ENCODE results near the gene DUOX1.

The DUOX1 gene

DNA sequence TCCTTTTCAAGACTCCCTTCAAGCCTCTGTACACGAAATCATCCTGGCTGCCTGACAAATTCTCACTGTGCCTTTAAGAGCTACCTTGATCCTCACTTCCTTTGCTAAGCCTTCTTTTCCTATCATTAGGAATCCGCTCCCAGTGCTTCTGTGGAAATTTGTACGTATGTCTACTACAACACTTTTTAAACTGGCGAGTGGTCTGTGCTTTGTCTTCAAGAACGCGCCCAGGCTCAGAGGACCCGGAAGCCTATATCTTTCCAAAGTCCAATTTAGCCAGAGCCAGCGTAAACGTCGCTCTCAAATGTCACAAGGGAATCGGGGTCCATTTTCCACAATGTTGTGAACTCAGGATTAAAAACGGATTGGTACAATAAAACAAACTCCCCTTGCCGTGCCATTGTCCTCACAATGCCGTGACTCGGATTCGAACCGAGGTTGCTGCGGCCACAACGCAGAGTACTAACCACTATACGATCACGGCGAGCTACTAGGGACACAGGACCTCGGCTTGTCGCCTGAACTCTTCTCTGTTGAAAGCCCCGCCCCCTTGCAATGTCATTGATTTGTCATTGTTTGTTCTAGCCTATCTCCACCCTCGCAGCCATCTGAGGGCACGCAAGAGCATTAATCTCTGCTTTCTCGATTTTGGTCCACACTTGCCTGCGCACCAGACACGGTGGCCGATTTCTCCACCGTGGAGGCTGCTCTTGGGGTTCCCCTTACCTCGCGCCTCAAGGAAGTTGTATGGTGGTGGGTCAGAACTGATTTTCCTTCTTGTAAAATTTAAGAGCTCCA, 70.4 kb downstream of the DUOX1 start:
- TF ChIP-seq YY1 (IDR thresholded peaks at IDR 0.05; ENCODE audit: insufficient read depth, insufficient read length) (no peak), SUZ12 (IDR thresholded peaks at IDR 0.05; ENCODE audit: extremely low read depth, insufficient read depth, insufficient read length) (no peak), ZNF274 (IDR thresholded peaks at IDR 0.05; ENCODE audit: low read depth, low read length) (no peak)

DNA sequence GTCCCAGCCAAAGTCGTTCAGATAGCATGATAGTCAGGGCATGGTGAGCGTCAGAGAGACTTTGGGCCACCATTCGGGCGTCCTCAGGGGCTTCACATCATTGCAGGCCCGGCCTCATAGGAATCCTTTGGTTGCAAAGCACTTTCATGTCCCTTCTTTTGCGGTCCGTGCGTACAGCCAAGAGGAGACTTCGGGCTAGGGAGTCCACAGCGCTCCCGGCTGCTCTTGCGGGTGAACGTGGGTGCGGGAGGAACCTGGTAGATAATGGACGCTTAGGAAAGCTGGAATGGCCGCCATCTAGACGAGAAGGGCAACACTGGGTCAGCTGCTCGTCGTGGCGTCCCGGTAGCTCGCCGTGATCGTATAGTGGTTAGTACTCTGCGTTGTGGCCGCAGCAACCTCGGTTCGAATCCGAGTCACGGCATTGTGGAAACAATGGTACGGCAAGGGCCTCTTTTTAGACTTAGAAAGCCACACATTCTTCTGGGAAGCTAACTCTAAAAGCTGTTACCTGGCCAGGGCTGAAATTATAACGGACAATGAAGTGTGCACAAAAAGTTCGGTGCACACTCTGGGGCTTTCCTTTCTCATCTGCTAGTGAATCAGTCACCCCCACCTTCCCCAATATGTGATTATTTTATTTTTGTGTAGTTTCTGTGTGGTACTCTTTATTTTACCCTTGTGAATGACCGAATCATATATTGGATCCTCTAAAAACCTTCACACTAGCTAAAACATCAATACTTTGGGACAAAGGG, 71.2 kb downstream of the DUOX1 start:
- no peak for TF ChIP-seq ZNF274 (IDR thresholded peaks at IDR 0.05; ENCODE audit: low read depth, low read length)
- TF ChIP-seq YY1 (IDR thresholded peaks at IDR 0.05; ENCODE audit: insufficient read depth, insufficient read length): peak; percentile 38
- TF ChIP-seq SUZ12 (IDR thresholded peaks at IDR 0.05; ENCODE audit: extremely low read depth, insufficient read depth, insufficient read length): no peak
- peak; percentile 68 for DNase-seq (ENCODE audit: low read depth, low spot score)

More for the DNA sequence above, 70.4 kb downstream of the DUOX1 start:
- peak; percentile 70 for DNase-seq (ENCODE audit: low read depth, low spot score)
- peak overlapping the region; percentile 62 for H3K4me3 ChIP-seq (ENCODE audit: insufficient read length, low read depth)
- H3K4me1 ChIP-seq (ENCODE audit: insufficient read depth, insufficient read length): peaks cover 2% of the 10 kb centered on the region
- H3K27me3 ChIP-seq (ENCODE audit: insufficient read depth, insufficient read length): no peaks in the 10 kb centered on the region
- H3K9me3 ChIP-seq (ENCODE audit: insufficient read depth, low read length): no peaks in the 10 kb centered on the region
- no peaks in the 10 kb centered on the region for H3K36me3 ChIP-seq (ENCODE audit: insufficient read depth, insufficient read length, low read length)
- peak overlapping the region; percentile 82 for H3K9ac ChIP-seq (ENCODE audit: insufficient read length, low read depth)

DNA sequence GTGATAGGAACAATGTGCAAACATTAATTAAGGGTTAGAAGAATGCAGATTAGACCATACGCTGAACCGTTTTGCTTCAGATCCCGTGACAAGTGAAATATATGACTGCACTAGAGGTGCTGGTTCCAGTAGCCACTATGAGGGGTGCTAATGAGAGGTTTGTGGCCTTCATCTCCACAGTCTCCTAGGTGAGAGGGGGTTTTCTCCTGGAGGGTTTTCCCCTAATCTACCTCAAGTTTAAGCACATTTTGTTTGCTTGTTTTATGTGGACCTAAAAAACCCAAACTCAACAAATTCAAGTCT, 71.7 kb downstream of the DUOX1 start:
- DNase-seq (ENCODE audit: low read depth, low spot score): no peak
- H3K4me1 ChIP-seq (ENCODE audit: insufficient read depth, insufficient read length): peaks cover 2% of the 10 kb centered on the region
- no peaks in the 10 kb centered on the region for H3K36me3 ChIP-seq (ENCODE audit: insufficient read depth, insufficient read length, low read length)
- no peaks in the 10 kb centered on the region for H3K27me3 ChIP-seq (ENCODE audit: insufficient read depth, insufficient read length)
- no peaks in the 10 kb centered on the region for H3K9me3 ChIP-seq (ENCODE audit: insufficient read depth, low read length)
- TF ChIP-seq SUZ12 (IDR thresholded peaks at IDR 0.05; ENCODE audit: extremely low read depth, insufficient read depth, insufficient read length): no peak
- no peak for TF ChIP-seq YY1 (IDR thresholded peaks at IDR 0.05; ENCODE audit: insufficient read depth, insufficient read length)
- TF ChIP-seq ZNF274 (IDR thresholded peaks at IDR 0.05; ENCODE audit: low read depth, low read length): no peak
- no peak overlapping the region for H3K9ac ChIP-seq (ENCODE audit: insufficient read length, low read depth)
- H3K4me3 ChIP-seq (ENCODE audit: insufficient read length, low read depth): no peak overlapping the region

More for the DNA sequence above, 71.2 kb downstream of the DUOX1 start:
- peaks cover 2% of the 10 kb centered on the region for H3K4me1 ChIP-seq (ENCODE audit: insufficient read depth, insufficient read length)
- H3K9me3 ChIP-seq (ENCODE audit: insufficient read depth, low read length): no peaks in the 10 kb centered on the region
- H3K27me3 ChIP-seq (ENCODE audit: insufficient read depth, insufficient read length): no peaks in the 10 kb centered on the region
- peak overlapping the region; percentile 62 for H3K4me3 ChIP-seq (ENCODE audit: insufficient read length, low read depth)
- peak overlapping the region; percentile 82 for H3K9ac ChIP-seq (ENCODE audit: insufficient read length, low read depth)
- no peaks in the 10 kb centered on the region for H3K36me3 ChIP-seq (ENCODE audit: insufficient read depth, insufficient read length, low read length)

DNA sequence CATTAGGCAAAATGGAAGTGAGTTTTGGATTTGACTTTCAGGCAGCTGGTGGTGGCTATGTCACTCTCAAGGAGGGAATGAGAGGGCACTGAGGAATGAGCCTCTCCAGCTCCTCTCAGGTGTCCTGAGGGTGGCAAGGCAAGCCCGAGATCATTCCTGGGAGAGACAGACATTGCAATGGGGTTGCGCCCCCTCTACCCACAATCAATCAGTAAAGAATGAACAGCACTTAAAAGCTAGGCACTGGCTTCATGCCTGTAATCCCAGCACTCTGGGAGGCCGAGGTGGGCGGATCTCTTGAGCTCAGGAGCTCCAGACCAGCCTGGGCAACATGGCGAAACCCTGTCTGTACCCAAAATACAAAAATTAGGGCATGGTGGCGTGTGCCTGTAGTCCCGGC, 72.1 kb downstream of the DUOX1 start:
- H3K36me3 ChIP-seq (ENCODE audit: insufficient read depth, insufficient read length, low read length): no peaks in the 10 kb centered on the region
- no peak overlapping the region for H3K4me3 ChIP-seq (ENCODE audit: insufficient read length, low read depth)
- no peak overlapping the region for H3K9ac ChIP-seq (ENCODE audit: insufficient read length, low read depth)
- H3K9me3 ChIP-seq (ENCODE audit: insufficient read depth, low read length): no peaks in the 10 kb centered on the region
- no peaks in the 10 kb centered on the region for H3K27me3 ChIP-seq (ENCODE audit: insufficient read depth, insufficient read length)
- peaks cover 2% of the 10 kb centered on the region for H3K4me1 ChIP-seq (ENCODE audit: insufficient read depth, insufficient read length)
- DNase-seq (ENCODE audit: low read depth, low spot score): no peak
- TF ChIP-seq YY1 (IDR thresholded peaks at IDR 0.05; ENCODE audit: insufficient read depth, insufficient read length) (no peak), SUZ12 (IDR thresholded peaks at IDR 0.05; ENCODE audit: extremely low read depth, insufficient read depth, insufficient read length) (no peak), ZNF274 (IDR thresholded peaks at IDR 0.05; ENCODE audit: low read depth, low read length) (no peak)

DNA sequence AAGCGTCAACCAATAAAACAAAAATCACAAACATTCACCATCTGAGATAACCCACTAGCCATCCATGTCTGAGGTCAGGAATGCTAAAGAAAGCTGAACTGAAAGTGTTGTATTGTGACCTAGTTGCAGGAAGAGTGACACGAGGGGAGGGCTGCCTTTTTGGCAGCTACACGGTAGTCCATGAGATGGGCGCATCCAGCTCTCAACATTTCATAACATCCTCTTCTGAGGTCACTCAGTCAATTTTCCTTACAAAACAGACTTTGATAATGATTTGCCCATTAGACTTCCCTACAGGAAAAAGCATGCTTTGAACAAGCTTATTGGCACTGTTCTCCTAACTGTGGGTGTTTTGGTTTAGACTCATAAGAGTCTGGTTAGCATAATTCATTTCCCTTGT, 73.4 kb downstream of the DUOX1 start:
- no peaks in the 10 kb centered on the region for H3K4me1 ChIP-seq (ENCODE audit: insufficient read depth, insufficient read length)
- no peaks in the 10 kb centered on the region for H3K9me3 ChIP-seq (ENCODE audit: insufficient read depth, low read length)
- DNase-seq (ENCODE audit: low read depth, low spot score): no peak
- TF ChIP-seq YY1 (IDR thresholded peaks at IDR 0.05; ENCODE audit: insufficient read depth, insufficient read length) (no peak), SUZ12 (IDR thresholded peaks at IDR 0.05; ENCODE audit: extremely low read depth, insufficient read depth, insufficient read length) (no peak), ZNF274 (IDR thresholded peaks at IDR 0.05; ENCODE audit: low read depth, low read length) (no peak)
- H3K4me3 ChIP-seq (ENCODE audit: insufficient read length, low read depth): no peak overlapping the region
- H3K36me3 ChIP-seq (ENCODE audit: insufficient read depth, insufficient read length, low read length): no peaks in the 10 kb centered on the region
- no peak overlapping the region for H3K9ac ChIP-seq (ENCODE audit: insufficient read length, low read depth)
- no peaks in the 10 kb centered on the region for H3K27me3 ChIP-seq (ENCODE audit: insufficient read depth, insufficient read length)

DNA sequence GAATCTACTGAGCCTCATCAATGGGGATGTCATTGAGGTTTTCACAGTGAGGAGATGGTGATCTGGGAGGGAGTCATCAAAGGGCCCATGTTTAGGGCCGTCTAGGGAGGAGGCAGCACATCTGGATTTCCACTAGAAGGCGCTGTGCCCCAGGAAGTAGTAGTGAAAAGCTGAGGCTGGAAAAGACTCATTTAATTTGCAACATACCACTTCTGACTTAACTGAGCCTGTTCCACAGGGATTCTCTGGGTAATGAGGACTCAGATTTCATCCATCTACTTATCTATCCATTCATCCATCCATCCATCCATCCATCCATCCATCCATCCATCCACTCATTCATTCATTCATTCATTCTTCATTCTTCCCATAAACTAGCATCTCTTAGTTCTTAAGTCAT, 75.4 kb downstream of the DUOX1 start:
- no peak for TF ChIP-seq YY1 (IDR thresholded peaks at IDR 0.05; ENCODE audit: insufficient read depth, insufficient read length)
- TF ChIP-seq ZNF274 (IDR thresholded peaks at IDR 0.05; ENCODE audit: low read depth, low read length): no peak
- TF ChIP-seq SUZ12 (IDR thresholded peaks at IDR 0.05; ENCODE audit: extremely low read depth, insufficient read depth, insufficient read length): no peak
- no peaks in the 10 kb centered on the region for H3K36me3 ChIP-seq (ENCODE audit: insufficient read depth, insufficient read length, low read length)
- H3K9ac ChIP-seq (ENCODE audit: insufficient read length, low read depth): no peak overlapping the region
- no peaks in the 10 kb centered on the region for H3K9me3 ChIP-seq (ENCODE audit: insufficient read depth, low read length)
- no peak for DNase-seq (ENCODE audit: low read depth, low spot score)
- H3K27me3 ChIP-seq (ENCODE audit: insufficient read depth, insufficient read length): no peaks in the 10 kb centered on the region
- H3K4me1 ChIP-seq (ENCODE audit: insufficient read depth, insufficient read length): no peaks in the 10 kb centered on the region
- no peak overlapping the region for H3K4me3 ChIP-seq (ENCODE audit: insufficient read length, low read depth)

DNA sequence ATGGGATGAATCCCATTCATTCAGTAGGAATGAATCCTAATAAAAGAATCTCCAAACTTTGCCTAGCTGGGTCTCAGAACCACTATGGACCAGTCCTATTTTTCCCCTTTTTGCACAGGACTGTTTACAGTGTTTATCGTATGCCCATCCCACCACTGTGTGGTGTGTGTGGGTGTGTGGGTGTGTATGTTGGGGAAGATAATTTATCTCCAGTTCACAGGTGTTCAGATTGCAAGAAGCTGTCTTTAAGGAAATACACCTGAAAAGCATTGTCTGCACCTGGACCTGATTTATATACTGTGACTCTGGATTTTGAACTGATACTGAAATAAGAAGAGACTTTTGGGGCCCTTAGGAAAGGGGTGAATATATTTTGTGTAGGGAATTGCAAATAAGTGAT, 82.7 kb downstream of the DUOX1 start:
- TF ChIP-seq SUZ12 (IDR thresholded peaks at IDR 0.05; ENCODE audit: extremely low read depth, insufficient read depth, insufficient read length) (no peak), YY1 (IDR thresholded peaks at IDR 0.05; ENCODE audit: insufficient read depth, insufficient read length) (no peak), ZNF274 (IDR thresholded peaks at IDR 0.05; ENCODE audit: low read depth, low read length) (no peak)
- Histone ChIP-seq H3K4me1 (ENCODE audit: insufficient read depth, insufficient read length) (no peaks in the 10 kb centered on the region), H3K27me3 (ENCODE audit: insufficient read depth, insufficient read length) (no peaks in the 10 kb centered on the region), H3K4me3 (ENCODE audit: insufficient read length, low read depth) (no peak overlapping the region), H3K9me3 (ENCODE audit: insufficient read depth, low read length) (no peaks in the 10 kb centered on the region), H3K9ac (ENCODE audit: insufficient read length, low read depth) (no peak overlapping the region), H3K36me3 (ENCODE audit: insufficient read depth, insufficient read length, low read length) (no peaks in the 10 kb centered on the region)
- DNase-seq (ENCODE audit: low read depth, low spot score): no peak
